HepG2 (cell line): ENCODE measurements around the gene B3GALT6. TPM values are rescaled to one million over a fixed set of nuclear protein-coding genes. Genes with fewer than 3 reads are reported as not detected.

Experiments used
- ARNT ChIP-seq: fragments of 450-650 bp; IDR thresholded peaks from 2 replicates; pipeline ENCODE4 v1.6.1; 2017
- CERS6 ChIP-seq: sonication (generic); formaldehyde crosslinking; IDR thresholded peaks from 2 replicates; pipeline ENCODE4 v1.5.0; 2020; ENCODE audit warnings: missing genetic modification reagents
- CHCHD3 ChIP-seq: sonication (generic); formaldehyde crosslinking; IDR thresholded peaks from 2 replicates; pipeline ENCODE4 v1.8.0; 2022; ENCODE audit warnings: mild to moderate bottlenecking, missing genetic modification reagents, moderate library complexity
- GFI1 ChIP-seq: sonication (generic); formaldehyde crosslinking; IDR thresholded peaks from 2 replicates; pipeline ENCODE4 v1.5.0; 2020; ENCODE audit warnings: missing genetic modification reagents, mild to moderate bottlenecking, borderline replicate concordance
- JUN ChIP-seq: sonication (generic); formaldehyde crosslinking; IDR thresholded peaks from 2 replicates; pipeline ENCODE4 v1.4.0; 2020; ENCODE audit warnings: mild to moderate bottlenecking, missing genetic modification reagents
- MAFG ChIP-seq: sonication (generic); formaldehyde crosslinking; IDR thresholded peaks from 2 replicates; pipeline ENCODE4 v1.5.1; 2020; ENCODE audit warnings: mild to moderate bottlenecking, missing genetic modification reagents
- MAZ ChIP-seq, 2 experiments: sonication (generic) in 1 of 2; formaldehyde crosslinking in 1 of 2; IDR thresholded peaks; 2 replicates each; pipeline versions ENCODE4 v1.5.0 to v1.6.1; 2012 to 2020; ENCODE audit warnings: low read depth in 2 of 2, mild to moderate bottlenecking in 2 of 2, borderline replicate concordance in 1 of 2, improper control_type of control experiment in 1 of 2, low read length in 1 of 2, missing genetic modification reagents in 1 of 2, moderate library complexity in 1 of 2
- MED8 ChIP-seq: sonication (generic); formaldehyde crosslinking; IDR thresholded peaks from 2 replicates; pipeline ENCODE4 v1.8.1; 2023; ENCODE audit warnings: mild to moderate bottlenecking, missing genetic modification reagents; ENCODE audit not compliant: insufficient replicate concordance
- NCOA1 ChIP-seq: sonication (generic); formaldehyde crosslinking; IDR thresholded peaks from 2 replicates; pipeline ENCODE4 v1.9.0; 2021; ENCODE audit warnings: missing genetic modification reagents
- PHF5A ChIP-seq: IDR thresholded peaks from one replicate; pipeline ENCODE4 v1.6.1; 2018; ENCODE audit warnings: low read depth, missing genetic modification reagents; ENCODE audit not compliant: unreplicated experiment
- PRDM4 ChIP-seq: sonication (generic); formaldehyde crosslinking; IDR thresholded peaks from 2 replicates; pipeline ENCODE4 v1.9.0; 2021; ENCODE audit warnings: missing genetic modification reagents, borderline replicate concordance
- RAD51 ChIP-seq: fragments of 450-650 bp; IDR thresholded peaks from 2 replicates; pipeline ENCODE4 v1.6.1; 2016; ENCODE audit warnings: borderline replicate concordance
- SOX13 ChIP-seq, 3 experiments: fragments of 450-650 bp in 1 of 3; sonication (generic) in 1 of 3; formaldehyde crosslinking in 1 of 3; IDR thresholded peaks in 2 of 3; conservative IDR thresholded peaks in 1 of 3; 2 replicates each; pipeline versions ENCODE4 v1.5.0 to v1.6.1; 2016 to 2020; ENCODE audit warnings: antibody characterized with exemption in 1 of 3, mild to moderate bottlenecking in 1 of 3, missing compliant biosample characterization in 1 of 3, missing genetic modification reagents in 1 of 3, moderate library complexity in 1 of 3
- TCF7L2 ChIP-seq: IDR thresholded peaks from 2 replicates; pipeline ENCODE4 v1.6.1; 2011; ENCODE audit warnings: mild to moderate bottlenecking, low read depth, low read length, moderate library complexity
- ZBTB38 ChIP-seq: sonication (generic); formaldehyde crosslinking; IDR thresholded peaks from 2 replicates; pipeline ENCODE4 v1.5.1; 2020; ENCODE audit warnings: mild to moderate bottlenecking, missing genetic modification reagents
- ZNF468 ChIP-seq: sonication (generic); formaldehyde crosslinking; IDR thresholded peaks from 2 replicates; pipeline ENCODE4 v1.8.0; 2022; ENCODE audit warnings: mild to moderate bottlenecking, moderate library complexity, missing genetic modification reagents
- polyA plus RNA-seq, 8 experiments: library from polyadenylated mRNA; depleted of rRNA in 3 of 8; stranded (reverse) in 7 of 8; unstranded in 1 of 8; fragments of >200 nt; fragmentation: Illumina TruSeq in 4 of 8; extraction: Trizol in 4 of 8; gene quantifications; 2 replicates each; pipeline versions ENCODE4 v1.2.1 to v1.2.3, GENCODE V29; 2011 to 2016; ENCODE audit warnings: low read depth in 4 of 8, missing spikeins in 1 of 8, mixed read lengths in 1 of 8; ENCODE audit not compliant: insufficient read depth in 1 of 8
- total RNA-seq, 5 experiments: library from RNA; depleted of rRNA; stranded (reverse); fragments of >200 nt; fragmentation: Illumina TruSeq; extraction: Trizol; gene quantifications; 2 replicates each; pipeline ENCODE4 v1.2.3, GENCODE V29; 2016; ENCODE audit warnings: low read depth in 1 of 5
- TF ChIP-seq, protein P1 (sequence below): sonication (generic); formaldehyde crosslinking; IDR thresholded peaks from 2 replicates; pipeline ENCODE4 v1.4.0; 2020; ENCODE audit warnings: missing genetic modification reagents, mild to moderate bottlenecking, borderline replicate concordance
- TF ChIP-seq, protein P2 (sequence below): IDR thresholded peaks from 2 replicates; pipeline ENCODE4 v1.6.1; 2012; ENCODE audit warnings: inconsistent platforms
- TF ChIP-seq, protein P3 (sequence below): sonication (generic); formaldehyde crosslinking; IDR thresholded peaks from 2 replicates; pipeline ENCODE4 v1.4.0; 2020; ENCODE audit warnings: missing genetic modification reagents
- TF ChIP-seq, protein P4 (sequence below): sonication (generic); formaldehyde crosslinking; IDR thresholded peaks from 2 replicates; pipeline ENCODE4 v1.4.0; 2020; ENCODE audit warnings: missing genetic modification reagents; ENCODE audit errors: not compliant biosample characterization

The B3GALT6 gene
- total and polyA plus RNA-seq, 2 of the 13 experiments (the other 11 are each of a cell fraction or from before 2014, with no cell fraction given), result 3.9 to 14.2 TPM

GRCh38 chr1:1238702-1239178 is 6.7 kb downstream of the B3GALT6 start (continued):
- TF ChIP-seq, protein P1, sequence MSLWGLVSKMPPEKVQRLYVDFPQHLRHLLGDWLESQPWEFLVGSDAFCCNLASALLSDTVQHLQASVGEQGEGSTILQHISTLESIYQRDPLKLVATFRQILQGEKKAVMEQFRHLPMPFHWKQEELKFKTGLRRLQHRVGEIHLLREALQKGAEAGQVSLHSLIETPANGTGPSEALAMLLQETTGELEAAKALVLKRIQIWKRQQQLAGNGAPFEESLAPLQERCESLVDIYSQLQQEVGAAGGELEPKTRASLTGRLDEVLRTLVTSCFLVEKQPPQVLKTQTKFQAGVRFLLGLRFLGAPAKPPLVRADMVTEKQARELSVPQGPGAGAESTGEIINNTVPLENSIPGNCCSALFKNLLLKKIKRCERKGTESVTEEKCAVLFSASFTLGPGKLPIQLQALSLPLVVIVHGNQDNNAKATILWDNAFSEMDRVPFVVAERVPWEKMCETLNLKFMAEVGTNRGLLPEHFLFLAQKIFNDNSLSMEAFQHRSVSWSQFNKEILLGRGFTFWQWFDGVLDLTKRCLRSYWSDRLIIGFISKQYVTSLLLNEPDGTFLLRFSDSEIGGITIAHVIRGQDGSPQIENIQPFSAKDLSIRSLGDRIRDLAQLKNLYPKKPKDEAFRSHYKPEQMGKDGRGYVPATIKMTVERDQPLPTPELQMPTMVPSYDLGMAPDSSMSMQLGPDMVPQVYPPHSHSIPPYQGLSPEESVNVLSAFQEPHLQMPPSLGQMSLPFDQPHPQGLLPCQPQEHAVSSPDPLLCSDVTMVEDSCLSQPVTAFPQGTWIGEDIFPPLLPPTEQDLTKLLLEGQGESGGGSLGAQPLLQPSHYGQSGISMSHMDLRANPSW, result no peak
- TF ChIP-seq GFI1 (CRISPR knock-in tag) (no peak), CHCHD3 (no peak), ZNF468 (no peak), SOX13 (IDR thresholded peaks at IDR 0.05) (no peak), SOX13 (CRISPR knock-in tag; conservative IDR thresholded peaks at IDR 0.05 in 1 of 2, IDR thresholded peaks at IDR 0.05 in 1 of 2) (no peak), JUN (CRISPR knock-in tag) (no peak), MAFG (CRISPR knock-in tag) (no peak), CERS6 (CRISPR knock-in tag) (no peak), PRDM4 (no peak), MAZ (IDR thresholded peaks at IDR 0.05; ENCODE audit: borderline replicate concordance, low read depth, low read length) (no peak), MAZ (CRISPR knock-in tag; IDR thresholded peaks at IDR 0.05; ENCODE audit: low read depth) (no peak), RAD51 (no peak), NCOA1 (no peak), MED8 (CRISPR knock-in tag) (no peak), PHF5A (CRISPR knock-in tag) (no peak), TCF7L2 (no peak), ARNT (no peak), ZBTB38 (CRISPR knock-in tag) (no peak)
- TF ChIP-seq, protein P2, sequence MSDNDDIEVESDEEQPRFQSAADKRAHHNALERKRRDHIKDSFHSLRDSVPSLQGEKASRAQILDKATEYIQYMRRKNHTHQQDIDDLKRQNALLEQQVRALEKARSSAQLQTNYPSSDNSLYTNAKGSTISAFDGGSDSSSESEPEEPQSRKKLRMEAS, result no peak
- TF ChIP-seq, protein P3, sequence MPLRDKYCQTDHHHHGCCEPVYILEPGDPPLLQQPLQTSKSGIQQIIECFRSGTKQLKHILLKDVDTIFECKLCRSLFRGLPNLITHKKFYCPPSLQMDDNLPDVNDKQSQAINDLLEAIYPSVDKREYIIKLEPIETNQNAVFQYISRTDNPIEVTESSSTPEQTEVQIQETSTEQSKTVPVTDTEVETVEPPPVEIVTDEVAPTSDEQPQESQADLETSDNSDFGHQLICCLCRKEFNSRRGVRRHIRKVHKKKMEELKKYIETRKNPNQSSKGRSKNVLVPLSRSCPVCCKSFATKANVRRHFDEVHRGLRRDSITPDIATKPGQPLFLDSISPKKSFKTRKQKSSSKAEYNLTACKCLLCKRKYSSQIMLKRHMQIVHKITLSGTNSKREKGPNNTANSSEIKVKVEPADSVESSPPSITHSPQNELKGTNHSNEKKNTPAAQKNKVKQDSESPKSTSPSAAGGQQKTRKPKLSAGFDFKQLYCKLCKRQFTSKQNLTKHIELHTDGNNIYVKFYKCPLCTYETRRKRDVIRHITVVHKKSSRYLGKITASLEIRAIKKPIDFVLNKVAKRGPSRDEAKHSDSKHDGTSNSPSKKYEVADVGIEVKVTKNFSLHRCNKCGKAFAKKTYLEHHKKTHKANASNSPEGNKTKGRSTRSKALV, result peak; percentile 34; the same call in 1 of the 2 replicates
- TF ChIP-seq, protein P4, sequence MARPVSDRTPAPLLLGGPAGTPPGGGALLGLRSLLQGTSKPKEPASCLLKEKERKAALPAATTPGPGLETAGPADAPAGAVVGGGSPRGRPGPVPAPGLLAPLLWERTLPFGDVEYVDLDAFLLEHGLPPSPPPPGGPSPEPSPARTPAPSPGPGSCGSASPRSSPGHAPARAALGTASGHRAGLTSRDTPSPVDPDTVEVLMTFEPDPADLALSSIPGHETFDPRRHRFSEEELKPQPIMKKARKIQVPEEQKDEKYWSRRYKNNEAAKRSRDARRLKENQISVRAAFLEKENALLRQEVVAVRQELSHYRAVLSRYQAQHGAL (CRISPR knock-in tag), result no peak
